GM21447 (cell line): ENCODE measurements around the gene BNC2.

Experiments
- ATAC-seq: cut with Tn5 transposase; IDR thresholded peaks from one replicate; pipeline ENCODE4 v1.9.1; 2021; ENCODE audit not compliant: unreplicated experiment

BNC2 gene

GRCh38 chr9:16386827-16387077 is 483.7 kb downstream of the BNC2 start:
- no peak for ATAC-seq

GRCh38 chr9:16386007-16386826 is 484.3 kb downstream of the BNC2 start:
- no peak for ATAC-seq

DNA sequence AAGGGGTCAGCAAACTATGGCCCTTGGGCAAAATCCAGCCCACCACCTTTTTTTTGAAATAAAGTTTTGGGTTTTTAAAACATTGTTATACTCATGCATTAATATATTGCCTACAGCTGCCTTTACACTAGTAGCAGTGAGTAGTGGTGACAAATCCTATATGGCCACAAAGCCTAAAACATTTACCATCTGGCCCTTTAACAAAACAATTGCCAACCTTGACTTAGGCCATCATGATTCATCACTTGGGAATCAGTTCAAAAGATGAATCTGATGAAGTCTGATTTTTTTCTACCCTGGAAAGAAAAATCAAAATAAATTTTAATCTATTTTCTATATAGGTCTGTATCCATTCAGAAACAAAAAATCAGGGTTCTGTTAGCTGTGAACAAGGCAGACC is 484.9 kb downstream of the BNC2 start:
- no peak for ATAC-seq

DNA sequence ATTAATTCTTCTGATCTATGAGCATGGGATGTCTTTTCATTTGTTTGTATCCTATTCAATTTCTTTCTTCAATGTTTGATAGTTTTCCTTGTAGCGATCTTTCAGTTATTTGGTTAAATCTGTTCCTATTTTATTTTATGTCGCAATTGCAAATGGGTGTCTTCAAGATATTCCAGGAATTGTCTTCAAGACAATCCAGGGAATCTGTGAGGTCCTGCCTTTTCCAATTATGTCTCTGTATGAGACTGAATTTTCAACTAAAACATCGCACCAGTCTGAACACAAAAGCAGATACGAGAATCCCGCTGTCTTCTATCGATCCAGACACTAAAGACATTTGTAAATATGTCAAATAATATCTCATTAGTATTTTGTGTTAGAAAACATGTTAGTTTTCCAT is 485.5 kb downstream of the BNC2 start:
- ATAC-seq = no peak

GRCh38 chr9:16377311-16377710 is 493.2 kb downstream of the BNC2 start:
- no peak for ATAC-seq

DNA sequence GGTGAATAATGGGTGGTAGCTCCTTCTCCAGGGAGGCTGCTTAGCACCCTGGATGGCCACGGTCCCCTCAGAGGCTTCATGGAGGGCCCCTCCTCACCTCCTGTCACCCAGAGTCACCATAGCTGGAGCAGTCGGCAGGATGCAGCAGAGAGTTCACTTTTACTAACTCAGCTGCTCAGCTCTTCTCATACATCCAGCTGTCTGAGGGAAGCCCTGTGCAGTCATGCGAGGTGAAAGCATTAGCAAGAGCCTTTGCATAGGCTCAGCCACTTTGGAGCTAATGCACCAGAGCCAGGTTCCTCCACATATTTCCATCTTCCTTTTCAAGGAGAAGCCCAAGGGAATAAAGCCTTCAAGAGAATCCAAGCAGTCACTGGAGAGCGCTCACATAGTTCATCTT is 499.2 kb downstream of the BNC2 start:
- no peak for ATAC-seq

DNA sequence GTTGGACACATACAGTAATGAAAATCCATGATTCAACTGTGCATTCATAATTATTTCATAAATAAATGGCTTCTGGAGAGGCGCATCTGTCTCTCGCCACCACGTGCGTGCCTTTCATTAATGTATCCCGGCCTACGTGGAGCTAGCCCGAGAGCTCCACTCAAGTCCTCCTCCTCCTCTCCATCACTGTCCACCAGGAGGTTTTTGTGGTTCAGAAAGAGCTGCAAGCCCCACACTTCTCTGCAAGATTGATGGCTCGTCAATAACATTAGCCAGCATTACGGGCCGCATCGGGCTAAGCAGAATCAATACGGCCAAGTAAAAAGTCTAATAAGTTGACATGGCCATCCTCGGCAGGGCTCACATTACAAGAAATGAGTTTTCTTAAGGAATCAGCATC is 499.8 kb downstream of the BNC2 start:
- no peak for ATAC-seq

- ATAC-seq = no peak
Measured at GRCh38 chr9:16369427-16369826, 501.0 kb downstream of the BNC2 start.

DNA sequence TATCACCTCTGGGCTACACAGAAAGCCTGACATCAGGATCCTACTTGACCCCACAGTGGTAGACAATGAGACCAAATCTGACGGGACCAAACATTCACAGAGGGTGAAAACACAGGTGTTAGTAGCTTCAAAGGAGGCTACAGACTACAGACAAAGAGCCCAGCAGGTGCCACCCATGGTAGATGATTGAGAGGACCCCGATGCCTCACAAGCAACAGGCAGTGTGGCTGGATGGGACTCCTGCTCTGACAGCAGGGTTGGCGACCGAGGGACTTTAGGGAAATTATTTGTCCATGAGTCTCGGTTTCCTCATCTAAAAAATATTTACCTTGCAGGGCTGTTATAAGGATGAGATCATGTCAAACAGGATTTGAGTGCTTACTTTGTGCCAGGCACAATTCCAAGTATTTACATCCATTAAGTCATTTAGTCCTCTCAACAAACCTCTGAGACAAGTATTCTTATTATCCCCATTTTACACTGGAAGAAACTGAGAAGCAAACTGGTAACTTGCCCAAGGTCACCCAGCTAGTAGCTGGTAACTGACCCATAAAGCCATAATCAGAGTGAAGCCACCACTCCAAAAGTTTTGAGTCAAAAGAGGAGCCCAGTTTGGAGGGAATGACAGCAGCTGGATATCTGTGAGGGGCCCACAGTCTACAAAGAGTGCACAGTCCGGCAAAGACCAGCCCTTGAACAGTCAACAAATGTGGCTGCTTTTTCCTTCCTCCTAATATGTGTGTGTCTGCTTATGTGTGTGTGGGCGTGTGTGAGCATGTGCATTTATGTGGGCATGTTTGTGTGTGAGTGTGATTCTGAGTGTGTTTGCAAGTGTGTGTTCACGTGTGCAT is 502.0 kb downstream of the BNC2 start:
- no peak for ATAC-seq

DNA sequence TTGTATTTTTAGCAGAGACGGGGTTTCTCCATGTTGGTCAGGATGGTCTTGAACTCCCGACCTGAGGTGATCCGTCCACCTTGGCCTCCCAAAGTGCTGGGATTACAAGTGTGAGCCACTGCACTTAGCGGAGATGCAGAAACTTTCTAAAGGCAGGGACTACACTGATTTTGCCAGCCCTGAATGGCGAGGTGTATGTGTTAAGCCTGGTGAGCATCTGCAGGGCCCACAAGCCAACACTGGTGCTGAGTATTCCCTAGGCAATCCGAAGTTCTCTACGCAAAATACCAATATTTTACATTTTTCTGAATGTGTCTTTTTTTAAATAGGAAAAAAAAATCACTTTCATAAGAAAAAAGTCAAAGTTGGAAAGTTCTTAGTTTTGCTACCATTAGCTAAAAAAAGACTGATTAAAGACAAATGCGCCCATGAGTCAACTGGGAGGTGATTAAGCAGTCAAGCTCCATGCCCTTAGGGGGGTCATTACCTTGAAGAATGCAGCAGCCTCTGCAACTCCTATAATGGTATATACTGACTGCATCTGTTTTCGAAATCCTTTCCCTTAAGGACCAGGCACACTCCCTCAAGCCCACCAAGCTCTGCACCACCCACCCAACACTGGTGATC is 502.8 kb downstream of the BNC2 start:
- no peak for ATAC-seq

DNA sequence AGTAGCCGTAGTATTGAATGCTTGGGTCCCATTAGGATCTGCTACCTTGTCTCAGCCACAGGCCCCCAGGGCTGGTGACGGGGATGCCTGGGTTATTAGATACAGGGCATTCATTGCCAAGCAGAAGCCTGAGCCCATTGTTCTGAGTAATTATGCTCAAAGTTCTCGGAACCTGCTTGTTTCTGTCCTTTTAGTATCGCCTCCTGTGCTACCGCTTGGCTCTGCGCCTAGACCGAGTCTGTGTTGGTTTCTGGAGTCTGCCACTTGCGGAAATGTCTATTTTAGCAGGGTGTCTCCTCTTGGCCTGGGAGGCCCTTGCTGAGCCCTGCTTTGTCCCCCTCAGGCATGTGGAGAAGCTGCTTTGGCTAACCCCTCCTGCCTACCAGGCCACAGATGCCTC is 506.1 kb downstream of the BNC2 start:
- ATAC-seq = no peak

- no peak for ATAC-seq
Measured at GRCh38 chr9:16363916-16364315, 506.6 kb downstream of the BNC2 start.

DNA sequence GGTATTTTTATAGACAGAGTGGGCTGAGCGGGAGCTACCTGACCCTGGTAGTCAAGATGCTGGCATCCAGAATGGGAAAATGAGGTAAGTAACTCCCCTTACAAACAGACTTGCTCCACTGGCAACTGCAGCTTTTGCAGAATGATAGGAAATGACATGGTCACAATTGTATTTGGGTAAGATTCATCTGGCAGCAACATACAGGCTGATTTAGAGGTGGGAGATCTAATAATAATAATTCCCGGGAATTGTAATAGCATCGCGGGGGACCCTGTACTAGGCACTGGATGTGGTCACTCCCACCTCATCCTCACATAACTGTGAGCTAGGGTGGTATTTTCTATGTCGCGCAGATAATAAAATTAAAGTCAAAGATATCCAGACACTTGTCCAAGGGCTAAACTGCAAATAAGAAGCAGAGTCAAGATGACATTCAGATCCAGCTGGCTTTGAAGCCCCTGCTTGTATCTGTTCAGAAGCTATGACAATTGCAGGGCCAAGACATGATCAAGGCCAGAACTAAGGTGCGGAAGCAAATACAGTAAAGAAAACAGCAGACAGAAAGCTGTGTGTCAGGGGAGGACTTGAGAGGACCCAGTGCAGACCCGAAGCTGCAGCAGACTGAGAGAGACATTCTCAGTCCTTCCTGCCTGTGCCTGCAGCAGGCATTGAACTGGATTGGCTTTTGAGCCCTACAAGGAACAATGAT is 507.2 kb downstream of the BNC2 start:
- no peak for ATAC-seq

- ATAC-seq = no peak
Measured at GRCh38 chr9:16361939-16362338, 508.5 kb downstream of the BNC2 start.

DNA sequence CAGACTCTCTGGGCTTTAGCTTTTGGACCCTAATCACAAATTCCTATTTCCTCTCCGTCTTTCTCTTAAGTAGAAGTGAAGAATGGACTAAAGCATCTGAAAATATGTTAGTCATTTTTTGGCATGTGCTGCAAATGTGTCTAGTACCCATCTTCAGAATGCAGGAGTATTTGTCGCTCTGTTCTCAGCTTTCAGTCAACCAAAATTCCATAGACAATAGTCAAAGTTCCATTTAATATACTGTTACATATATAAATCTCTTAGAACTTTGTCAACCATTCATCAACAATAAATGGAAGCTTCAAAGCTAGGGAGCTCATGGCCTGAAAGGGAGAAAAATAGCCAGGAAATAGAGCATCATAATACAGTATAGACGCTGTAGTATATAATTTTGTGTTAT is 509.4 kb downstream of the BNC2 start:
- no peak for ATAC-seq

- no peak for ATAC-seq
Measured at GRCh38 chr9:16360247-16360646, 510.2 kb downstream of the BNC2 start.
